Peyer's patch (tissue), 4 donors: ENCODE results near the gene GABRE. TPM values are rescaled to one million over a fixed set of nuclear protein-coding genes. Genes with fewer than 3 reads are reported as not detected.

ENCODE experiments used
- DNase-seq, 3 donors: peaks; one replicate each; pipeline ENCODE4 v3.0.0-alpha.2; 2017 to 2019
- H3K27ac ChIP-seq, 4 donors: fragments of 200-600 bp; sonication (generic); one replicate each; pipeline ENCODE4 v1.5.1; 2016 to 2019
- H3K27me3 ChIP-seq, 2 donors: fragments of 200-600 bp; sonication (generic); one replicate each; pipeline ENCODE4 v1.5.1; 2019
- H3K36me3 ChIP-seq, 3 donors: fragments of 200-600 bp; sonication (generic); one replicate each; pipeline ENCODE4 v1.5.1; 2016 to 2019
- H3K4me1 ChIP-seq, 4 donors: fragments of 200-600 bp; sonication (generic); one replicate each; pipeline ENCODE4 v1.5.1; 2016 to 2019
- H3K4me3 ChIP-seq, 4 donors: fragments of 200-600 bp; sonication (generic); 1 replicate in 3 of 4; 2 replicates in 1 of 4; pipeline ENCODE4 v1.5.1; 2016 to 2019; ENCODE audit warnings: mild to moderate bottlenecking in 1 of 4
- H3K9me3 ChIP-seq, 4 donors: fragments of 200-600 bp; sonication (generic); one replicate each; pipeline ENCODE4 v1.5.1; 2016 to 2019; ENCODE audit warnings: mild to moderate bottlenecking in 1 of 4
- POLR2A ChIP-seq, 2 donors: fragments of 450-650 bp; IDR thresholded peaks; one replicate each; pipeline ENCODE4 v1.5.1; 2017; ENCODE audit warnings: antibody characterized with exemption in 2 of 2, mild to moderate bottlenecking in 2 of 2, moderate library complexity in 2 of 2
- total RNA-seq, 4 donors: library from RNA; depleted of rRNA; stranded (reverse); fragments of >200 nt; gene quantifications; one replicate each; pipeline ENCODE4 v1.1.0, GENCODE V29; 2016
- TF ChIP-seq, protein P1 (sequence below), 6 experiments: fragments of 450-650 bp in 4 of 6; fragments of 200-600 bp in 2 of 6; sonication (generic) in 1 of 6; IDR thresholded peaks; one replicate each; pipeline ENCODE4 v1.5.1; 2017 to 2019; ENCODE audit warnings: antibody characterized with exemption in 6 of 6, mild to moderate bottlenecking in 3 of 6, moderate library complexity in 1 of 6

The GABRE gene
- total RNA-seq, 4 donors from 2014 or later: 59.4 to 207 (median 126) TPM

DNA sequence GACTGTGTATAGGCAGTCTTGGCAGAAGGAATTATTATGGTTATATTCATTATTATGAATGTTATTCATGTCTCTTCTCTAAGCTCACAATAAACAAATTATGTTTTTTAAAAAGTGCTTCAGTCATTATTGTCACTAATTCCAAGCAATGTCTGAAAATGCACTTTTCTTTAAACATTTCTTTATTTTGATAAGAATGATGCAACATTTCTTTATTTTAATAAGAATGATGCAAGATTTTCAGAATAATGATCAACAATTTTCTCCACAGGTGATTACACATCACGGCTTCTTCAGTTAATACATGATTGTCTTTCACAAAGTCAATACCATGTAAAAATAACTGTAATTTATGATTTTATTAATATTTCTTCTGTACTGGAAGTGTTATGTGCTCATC, 39.1 kb downstream of the GABRE start:
- H3K27ac ChIP-seq: no peak overlapping the region
- no peaks in the 10 kb centered on the region for H3K27me3 ChIP-seq
- H3K4me3 ChIP-seq: no peak overlapping the region
- no peak for TF ChIP-seq POLR2A (IDR thresholded peaks at IDR 0.05)
- TF ChIP-seq, protein P1, sequence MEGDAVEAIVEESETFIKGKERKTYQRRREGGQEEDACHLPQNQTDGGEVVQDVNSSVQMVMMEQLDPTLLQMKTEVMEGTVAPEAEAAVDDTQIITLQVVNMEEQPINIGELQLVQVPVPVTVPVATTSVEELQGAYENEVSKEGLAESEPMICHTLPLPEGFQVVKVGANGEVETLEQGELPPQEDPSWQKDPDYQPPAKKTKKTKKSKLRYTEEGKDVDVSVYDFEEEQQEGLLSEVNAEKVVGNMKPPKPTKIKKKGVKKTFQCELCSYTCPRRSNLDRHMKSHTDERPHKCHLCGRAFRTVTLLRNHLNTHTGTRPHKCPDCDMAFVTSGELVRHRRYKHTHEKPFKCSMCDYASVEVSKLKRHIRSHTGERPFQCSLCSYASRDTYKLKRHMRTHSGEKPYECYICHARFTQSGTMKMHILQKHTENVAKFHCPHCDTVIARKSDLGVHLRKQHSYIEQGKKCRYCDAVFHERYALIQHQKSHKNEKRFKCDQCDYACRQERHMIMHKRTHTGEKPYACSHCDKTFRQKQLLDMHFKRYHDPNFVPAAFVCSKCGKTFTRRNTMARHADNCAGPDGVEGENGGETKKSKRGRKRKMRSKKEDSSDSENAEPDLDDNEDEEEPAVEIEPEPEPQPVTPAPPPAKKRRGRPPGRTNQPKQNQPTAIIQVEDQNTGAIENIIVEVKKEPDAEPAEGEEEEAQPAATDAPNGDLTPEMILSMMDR (IDR thresholded peaks at IDR 0.05): no peak
- DNase-seq: no peak
- H3K9me3 ChIP-seq: no peaks in the 10 kb centered on the region
- H3K36me3 ChIP-seq: no peaks in the 10 kb centered on the region
- no peaks in the 10 kb centered on the region for H3K4me1 ChIP-seq

DNA sequence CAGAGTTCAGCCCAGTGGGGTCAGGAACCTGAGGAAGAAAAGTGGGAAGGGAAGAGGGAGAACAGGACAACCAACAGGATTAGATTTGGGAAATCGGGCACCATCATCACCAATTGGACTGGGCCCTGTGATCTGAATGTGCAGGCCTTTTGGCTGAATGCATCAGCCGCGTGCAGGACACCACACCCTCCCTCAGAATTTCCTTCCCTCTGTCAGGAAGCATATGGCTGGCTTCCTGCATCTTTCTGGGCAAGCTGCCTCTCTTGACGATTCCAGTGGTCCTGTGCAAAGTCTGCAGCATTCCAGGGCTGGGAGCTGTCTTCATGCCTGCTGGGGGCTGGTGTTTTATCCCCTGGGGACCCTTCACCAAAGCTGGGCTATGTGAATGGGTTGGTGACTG, 45.4 kb downstream of the GABRE start:
- no peaks in the 10 kb centered on the region for H3K36me3 ChIP-seq
- H3K27me3 ChIP-seq: no peaks in the 10 kb centered on the region
- H3K4me1 ChIP-seq: no peaks in the 10 kb centered on the region
- TF ChIP-seq, protein P1 (IDR thresholded peaks at IDR 0.05): no peak
- no peak for TF ChIP-seq POLR2A (IDR thresholded peaks at IDR 0.05)
- DNase-seq: no peak
- H3K27ac ChIP-seq: no peak overlapping the region
- H3K9me3 ChIP-seq: no peaks in the 10 kb centered on the region
- H3K4me3 ChIP-seq: no peak overlapping the region

DNA sequence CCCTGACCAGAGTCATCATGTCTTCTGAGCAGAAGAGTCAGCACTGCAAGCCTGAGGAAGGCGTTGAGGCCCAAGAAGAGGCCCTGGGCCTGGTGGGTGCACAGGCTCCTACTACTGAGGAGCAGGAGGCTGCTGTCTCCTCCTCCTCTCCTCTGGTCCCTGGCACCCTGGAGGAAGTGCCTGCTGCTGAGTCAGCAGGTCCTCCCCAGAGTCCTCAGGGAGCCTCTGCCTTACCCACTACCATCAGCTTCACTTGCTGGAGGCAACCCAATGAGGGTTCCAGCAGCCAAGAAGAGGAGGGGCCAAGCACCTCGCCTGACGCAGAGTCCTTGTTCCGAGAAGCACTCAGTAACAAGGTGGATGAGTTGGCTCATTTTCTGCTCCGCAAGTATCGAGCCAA, 50.8 kb downstream of the GABRE start:
- TF ChIP-seq POLR2A (IDR thresholded peaks at IDR 0.05): no peak
- TF ChIP-seq, protein P1 (IDR thresholded peaks at IDR 0.05): no peak
- Histone ChIP-seq H3K27ac (no peak overlapping the region), H3K36me3 (no peaks in the 10 kb centered on the region), H3K4me3 (no peak overlapping the region), H3K9me3 (no peaks in the 10 kb centered on the region), H3K4me1 (no peaks in the 10 kb centered on the region), H3K27me3 (no peaks in the 10 kb centered on the region)
- DNase-seq: no peak

DNA sequence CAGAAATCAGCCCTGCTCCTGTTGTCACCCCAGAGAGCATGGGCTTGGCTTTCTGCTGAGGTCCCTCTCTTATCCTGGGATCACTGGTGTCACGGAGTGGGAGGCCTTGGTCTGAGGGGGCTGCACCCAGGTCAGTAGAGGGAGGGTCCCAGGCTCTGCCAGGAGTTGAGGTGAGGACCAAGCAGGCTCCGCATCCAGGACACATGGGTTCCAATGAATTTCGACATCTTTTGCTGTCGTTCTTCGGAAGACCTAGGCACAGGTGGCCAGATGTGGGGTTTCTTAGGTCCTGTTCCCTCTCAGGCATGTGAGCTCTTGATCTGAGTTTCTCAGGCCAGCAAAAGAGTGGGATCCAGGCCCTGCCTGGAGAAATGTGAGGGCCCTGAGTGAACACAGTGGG, 51.8 kb downstream of the GABRE start:
- Histone ChIP-seq H3K4me3 (no peak overlapping the region), H3K36me3 (no peaks in the 10 kb centered on the region), H3K27me3 (no peaks in the 10 kb centered on the region), H3K27ac (no peak overlapping the region), H3K9me3 (no peaks in the 10 kb centered on the region), H3K4me1 (no peaks in the 10 kb centered on the region)
- no peak for DNase-seq
- TF ChIP-seq POLR2A (IDR thresholded peaks at IDR 0.05): no peak
- TF ChIP-seq, protein P1 (IDR thresholded peaks at IDR 0.05): no peak

DNA sequence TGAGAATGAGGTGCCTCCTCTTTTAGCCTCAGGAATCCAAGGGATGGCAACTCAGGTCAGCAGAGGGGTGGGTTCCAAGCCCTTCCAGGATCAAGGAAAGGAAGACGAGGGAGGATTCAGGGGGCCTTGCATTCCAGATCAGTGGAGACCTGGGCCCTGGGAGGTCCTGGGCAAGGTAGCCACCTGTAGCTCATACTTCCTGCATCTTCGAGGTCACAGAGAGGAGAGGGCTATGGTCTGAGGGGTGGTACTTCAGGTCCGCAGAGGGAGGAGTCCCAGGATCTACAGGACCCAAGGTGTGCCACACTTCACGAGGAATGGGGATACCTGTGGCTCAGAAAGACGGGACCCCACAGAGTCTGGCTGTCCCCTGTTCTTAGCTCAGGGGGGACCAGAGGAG, 52.6 kb downstream of the GABRE start:
- Histone ChIP-seq H3K4me1 (no peaks in the 10 kb centered on the region), H3K9me3 (no peaks in the 10 kb centered on the region), H3K27ac (no peak overlapping the region), H3K4me3 (no peak overlapping the region), H3K36me3 (no peaks in the 10 kb centered on the region), H3K27me3 (no peaks in the 10 kb centered on the region)
- DNase-seq: no peak
- TF ChIP-seq, protein P1 (IDR thresholded peaks at IDR 0.05): no peak

DNA sequence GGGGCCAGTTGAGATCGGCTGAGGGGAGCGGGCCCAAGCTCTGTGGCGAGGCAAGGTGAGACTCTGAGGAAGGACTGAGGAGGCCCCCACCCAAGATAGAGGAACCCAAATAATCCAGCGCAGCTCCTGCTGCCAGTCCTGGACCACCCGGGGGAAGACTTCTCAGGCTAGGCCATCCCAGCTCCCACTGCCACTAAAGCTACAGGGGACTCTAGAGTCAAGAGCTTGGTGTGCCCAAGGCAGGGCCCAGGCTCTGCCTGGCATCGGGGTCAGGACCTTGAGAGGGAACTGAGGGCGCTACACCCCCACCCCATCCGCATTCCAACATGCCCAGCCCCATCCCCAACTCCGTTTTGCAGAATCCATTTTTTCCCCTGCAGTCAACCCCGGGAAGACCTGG, 53.2 kb downstream of the GABRE start:
- no peaks in the 10 kb centered on the region for H3K36me3 ChIP-seq
- H3K9me3 ChIP-seq: no peaks in the 10 kb centered on the region
- no peak overlapping the region for H3K4me3 ChIP-seq
- no peaks in the 10 kb centered on the region for H3K27me3 ChIP-seq
- no peak overlapping the region for H3K27ac ChIP-seq
- no peak for DNase-seq
- no peaks in the 10 kb centered on the region for H3K4me1 ChIP-seq
- no peak for TF ChIP-seq POLR2A (IDR thresholded peaks at IDR 0.05)
- TF ChIP-seq, protein P1 (IDR thresholded peaks at IDR 0.05): no peak
